Loucy (cell line): ENCODE measurements around the gene DNAI1.

ENCODE experiments used
- EZH2phosphoT487 ChIP-seq: fragments of 200-600 bp; IDR thresholded peaks from 2 replicates; pipeline ENCODE4 v1.6.1; 2018; ENCODE audit warnings: antibody characterized with exemption, mild to moderate bottlenecking, moderate library complexity, borderline replicate concordance
- TF ChIP-seq, protein P1 (sequence below): fragments of 200-600 bp; sonication (generic); conservative IDR thresholded peaks from 2 replicates; pipeline ENCODE4 v1.5.1; 2014; ENCODE audit warnings: mild to moderate bottlenecking, antibody characterized with exemption, low read length

GRCh38 chr9:34510497-34511468, 52.2 kb downstream of the DNAI1 start:
- TF ChIP-seq, protein P1, sequence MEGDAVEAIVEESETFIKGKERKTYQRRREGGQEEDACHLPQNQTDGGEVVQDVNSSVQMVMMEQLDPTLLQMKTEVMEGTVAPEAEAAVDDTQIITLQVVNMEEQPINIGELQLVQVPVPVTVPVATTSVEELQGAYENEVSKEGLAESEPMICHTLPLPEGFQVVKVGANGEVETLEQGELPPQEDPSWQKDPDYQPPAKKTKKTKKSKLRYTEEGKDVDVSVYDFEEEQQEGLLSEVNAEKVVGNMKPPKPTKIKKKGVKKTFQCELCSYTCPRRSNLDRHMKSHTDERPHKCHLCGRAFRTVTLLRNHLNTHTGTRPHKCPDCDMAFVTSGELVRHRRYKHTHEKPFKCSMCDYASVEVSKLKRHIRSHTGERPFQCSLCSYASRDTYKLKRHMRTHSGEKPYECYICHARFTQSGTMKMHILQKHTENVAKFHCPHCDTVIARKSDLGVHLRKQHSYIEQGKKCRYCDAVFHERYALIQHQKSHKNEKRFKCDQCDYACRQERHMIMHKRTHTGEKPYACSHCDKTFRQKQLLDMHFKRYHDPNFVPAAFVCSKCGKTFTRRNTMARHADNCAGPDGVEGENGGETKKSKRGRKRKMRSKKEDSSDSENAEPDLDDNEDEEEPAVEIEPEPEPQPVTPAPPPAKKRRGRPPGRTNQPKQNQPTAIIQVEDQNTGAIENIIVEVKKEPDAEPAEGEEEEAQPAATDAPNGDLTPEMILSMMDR = no peak
- no peak for TF ChIP-seq EZH2phosphoT487
